Stimulated activated naive CD8-positive, alpha-beta T cell treated with anti-CD3 and anti-CD28 coated beads, Interleukin-15, Interleukin-2, amounts not matched to agents 100 ng/mL and 50 ng/mL, for 24 hours (primary cell): Measurements from ENCODE around the gene KCNH1.
"Not testable (repeated sequence)": the region's sequence is repeated elsewhere in the genome, so short reads cannot be mapped to it uniquely, and the experiment has no call there.

Experiments
- H3K27ac Mint-ChIP-seq: one replicate; pipeline ENCODE4 v1.8.0; 2021; ENCODE audit warnings: mild to moderate bottlenecking, mixed read lengths
- H3K27me3 Mint-ChIP-seq: one replicate; pipeline ENCODE4 v1.8.0; 2021; ENCODE audit warnings: mixed read lengths
- H3K36me3 Mint-ChIP-seq: one replicate; pipeline ENCODE4 v1.8.0; 2021; ENCODE audit warnings: low read depth, mixed read lengths
- H3K4me1 Mint-ChIP-seq: one replicate; pipeline ENCODE4 v1.8.0; 2021; ENCODE audit warnings: low read depth, mixed read lengths
- H3K4me3 Mint-ChIP-seq: one replicate; pipeline ENCODE4 v1.8.0; 2021; ENCODE audit warnings: mild to moderate bottlenecking, mixed read lengths
- H3K9me3 Mint-ChIP-seq: one replicate; pipeline ENCODE4 v1.8.0; 2021; ENCODE audit warnings: mixed read lengths

Gene KCNH1

DNA sequence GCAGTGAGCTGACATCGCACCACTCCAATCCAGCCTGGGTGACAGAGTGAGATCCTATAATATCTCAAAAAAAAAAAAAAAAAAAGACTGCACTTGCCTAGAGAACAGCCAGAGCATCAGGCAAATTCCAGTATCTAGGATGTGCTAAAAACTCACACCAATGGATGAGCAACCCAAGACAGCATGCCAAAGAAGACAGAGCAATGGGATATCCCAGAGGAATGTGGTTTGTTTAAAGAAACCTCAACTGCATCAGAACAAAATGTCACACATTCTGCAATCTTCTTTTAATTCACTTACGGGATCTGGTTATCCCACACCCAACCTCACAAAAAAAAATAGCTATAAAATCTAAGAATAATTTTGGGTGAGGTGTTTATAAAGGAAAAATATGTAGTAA, 7.3 kb downstream of the KCNH1 start:
- Mint-ChIP-seq H3K9me3 (no peaks in the 10 kb centered on the region), H3K27me3 (peaks cover 45% of the 10 kb centered on the region)

DNA sequence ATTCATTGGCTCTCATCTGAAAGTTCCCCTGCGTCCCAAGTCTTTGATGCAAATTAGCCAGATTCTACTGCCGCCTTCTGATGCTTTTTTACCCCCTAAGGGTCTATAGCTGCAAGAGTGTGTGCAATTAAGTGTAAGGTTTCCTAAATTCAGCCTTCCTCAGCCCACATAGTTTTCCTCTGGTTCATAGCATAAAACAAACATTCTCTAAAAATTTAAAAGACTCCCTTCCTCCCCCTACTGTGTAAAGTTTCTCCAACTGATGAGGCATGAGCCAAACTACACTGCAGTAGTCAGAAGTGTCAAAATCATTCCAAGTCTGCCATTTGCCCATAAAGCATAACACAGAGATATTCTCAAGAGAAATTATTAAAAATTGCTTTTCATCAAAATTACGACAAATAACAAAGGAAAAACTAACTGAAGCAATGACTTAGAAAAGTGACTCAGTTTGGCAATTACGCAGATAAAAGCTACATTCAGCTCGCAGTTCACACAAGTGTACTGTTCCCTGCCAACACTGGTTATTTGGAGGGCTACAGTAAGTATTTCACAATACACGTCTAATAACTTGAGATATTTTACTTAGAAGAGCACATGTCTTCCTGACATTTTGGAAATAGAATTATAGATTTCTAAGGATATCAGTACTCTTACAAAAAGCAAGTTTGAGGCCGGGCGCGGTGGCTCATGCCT, 15.4 kb downstream of the KCNH1 start:
- Mint-ChIP-seq H3K4me3 (no peak overlapping the region), H3K36me3 (no peaks in the 10 kb centered on the region), H3K4me1 (no peaks in the 10 kb centered on the region), H3K27ac (no peak overlapping the region), H3K9me3 (no peaks in the 10 kb centered on the region), H3K27me3 (peaks cover 33% of the 10 kb centered on the region)

More for the DNA sequence above, 7.3 kb downstream of the KCNH1 start:
- Mint-ChIP-seq H3K36me3 (no peaks in the 10 kb centered on the region), H3K27ac (no peak overlapping the region), H3K4me1 (no peaks in the 10 kb centered on the region), H3K4me3 (no peak overlapping the region)

DNA sequence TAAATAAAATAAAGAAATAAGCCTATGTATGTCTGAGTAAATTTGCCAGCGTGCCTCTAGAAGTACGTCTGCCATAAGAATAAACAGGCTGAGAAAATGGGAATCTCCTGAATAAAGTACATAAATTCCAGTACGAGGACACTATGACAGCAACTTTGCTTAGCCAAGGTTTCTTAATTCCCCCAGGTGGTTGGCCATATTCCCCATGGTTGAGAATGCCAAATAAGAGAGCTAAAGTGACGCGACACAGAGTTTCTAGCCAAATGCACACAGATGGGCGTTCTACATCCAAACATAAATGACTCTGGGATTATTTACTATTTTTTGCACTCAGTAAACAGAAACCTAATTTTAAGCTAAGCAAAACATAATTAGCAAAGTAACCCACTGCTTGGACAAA, 19.5 kb downstream of the KCNH1 start:
- Mint-ChIP-seq H3K4me3 (no peak overlapping the region), H3K4me1 (no peaks in the 10 kb centered on the region), H3K9me3 (no peaks in the 10 kb centered on the region), H3K36me3 (no peaks in the 10 kb centered on the region), H3K27ac (no peak overlapping the region), H3K27me3 (peaks cover 21% of the 10 kb centered on the region)

DNA sequence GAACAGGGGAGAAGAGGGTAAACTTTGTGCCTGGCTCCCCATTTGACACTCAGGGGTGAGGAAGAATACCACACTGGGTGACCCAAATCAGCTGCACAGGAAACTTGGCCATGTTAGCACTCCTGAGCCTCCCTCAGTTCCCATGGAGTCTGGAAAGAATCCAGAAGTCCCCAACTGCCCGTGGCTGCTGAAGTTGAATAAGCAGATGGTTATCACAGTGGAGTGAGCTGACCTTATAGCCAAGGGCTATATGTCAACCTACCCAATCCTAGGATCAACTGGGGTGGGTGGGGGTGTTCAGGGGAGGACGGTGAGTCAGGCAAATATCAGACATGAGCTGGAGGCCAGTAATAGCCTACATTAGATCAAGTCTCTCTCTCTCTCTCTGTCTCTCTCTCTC, 20.4 kb downstream of the KCNH1 start:
- no peaks in the 10 kb centered on the region for H3K4me1 Mint-ChIP-seq
- H3K27me3 Mint-ChIP-seq: peaks cover 19% of the 10 kb centered on the region
- H3K4me3 Mint-ChIP-seq: no peak overlapping the region
- no peaks in the 10 kb centered on the region for H3K9me3 Mint-ChIP-seq
- no peak overlapping the region for H3K27ac Mint-ChIP-seq
- H3K36me3 Mint-ChIP-seq: no peaks in the 10 kb centered on the region

DNA sequence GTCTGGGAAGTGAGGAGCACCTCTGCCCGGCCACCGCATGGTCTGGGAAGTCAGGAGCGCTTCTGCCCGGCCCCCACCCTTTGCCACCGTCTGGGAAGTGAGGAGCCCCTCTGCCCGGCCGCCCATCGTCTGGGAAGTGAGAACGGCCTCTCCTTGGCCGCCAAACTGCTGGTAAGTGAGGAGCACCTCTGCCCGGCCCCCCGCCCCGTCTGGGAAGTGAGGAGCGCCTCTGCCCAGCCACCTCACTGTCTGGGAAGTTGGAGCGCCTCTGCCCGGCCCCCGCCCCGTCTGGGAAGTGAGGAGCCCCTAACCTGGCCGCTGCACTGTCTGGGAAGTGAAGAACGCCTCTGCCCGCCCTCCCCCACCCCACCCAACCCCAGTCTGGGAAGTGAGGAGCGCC, 22.6 kb downstream of the KCNH1 start:
- no peaks in the 10 kb centered on the region for H3K4me1 Mint-ChIP-seq
- peaks cover 11% of the 10 kb centered on the region for H3K27me3 Mint-ChIP-seq
- no peak overlapping the region for H3K27ac Mint-ChIP-seq
- no peaks in the 10 kb centered on the region for H3K36me3 Mint-ChIP-seq
- no peaks in the 10 kb centered on the region for H3K9me3 Mint-ChIP-seq
- H3K4me3 Mint-ChIP-seq: no peak overlapping the region

DNA sequence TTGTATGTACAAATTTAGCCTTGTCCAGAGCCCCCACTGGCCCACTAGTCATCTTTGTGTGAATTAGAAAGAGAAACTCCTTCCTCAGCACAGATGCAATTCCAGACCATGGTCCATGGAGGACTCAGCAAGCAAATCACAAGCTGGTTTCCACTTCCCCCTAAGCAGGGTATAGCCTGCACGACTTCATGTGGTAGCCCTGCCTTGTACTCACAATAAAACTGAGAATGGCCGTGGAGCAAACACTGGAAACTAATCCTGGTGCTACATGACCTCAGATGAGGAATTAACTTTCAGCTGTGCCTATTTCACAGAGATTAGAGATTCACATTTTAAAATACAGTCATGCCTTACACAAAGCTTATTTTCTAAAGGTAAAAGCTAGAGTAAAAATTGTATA, 32.5 kb downstream of the KCNH1 start:
- Mint-ChIP-seq H3K36me3 (no peaks in the 10 kb centered on the region), H3K9me3 (no peaks in the 10 kb centered on the region), H3K27ac (no peak overlapping the region), H3K4me1 (no peaks in the 10 kb centered on the region), H3K27me3 (peaks cover 13% of the 10 kb centered on the region), H3K4me3 (no peak overlapping the region)

DNA sequence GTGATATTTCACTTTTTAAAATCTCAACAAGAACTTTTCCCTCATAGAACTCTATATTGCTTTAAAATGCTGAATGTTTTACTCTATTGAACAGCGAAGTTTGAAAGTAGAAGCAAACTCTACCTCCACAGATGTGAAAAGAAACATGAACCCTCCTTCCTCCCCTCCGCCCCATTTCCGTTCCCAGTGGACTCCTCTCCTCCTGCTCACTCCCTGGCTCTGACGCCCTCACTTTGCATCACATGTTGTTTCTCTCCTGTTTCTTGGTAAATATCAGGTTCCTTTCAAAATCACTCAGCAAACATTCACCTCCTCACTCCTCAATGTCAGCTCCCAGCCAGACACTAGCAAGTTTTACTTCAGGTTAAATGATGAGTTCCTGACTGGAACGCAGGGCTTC, 34.6 kb downstream of the KCNH1 start:
- no peaks in the 10 kb centered on the region for H3K9me3 Mint-ChIP-seq
- no peak overlapping the region for H3K27ac Mint-ChIP-seq
- no peaks in the 10 kb centered on the region for H3K4me1 Mint-ChIP-seq
- H3K4me3 Mint-ChIP-seq: no peak overlapping the region
- no peaks in the 10 kb centered on the region for H3K36me3 Mint-ChIP-seq
- peaks cover 7% of the 10 kb centered on the region for H3K27me3 Mint-ChIP-seq

DNA sequence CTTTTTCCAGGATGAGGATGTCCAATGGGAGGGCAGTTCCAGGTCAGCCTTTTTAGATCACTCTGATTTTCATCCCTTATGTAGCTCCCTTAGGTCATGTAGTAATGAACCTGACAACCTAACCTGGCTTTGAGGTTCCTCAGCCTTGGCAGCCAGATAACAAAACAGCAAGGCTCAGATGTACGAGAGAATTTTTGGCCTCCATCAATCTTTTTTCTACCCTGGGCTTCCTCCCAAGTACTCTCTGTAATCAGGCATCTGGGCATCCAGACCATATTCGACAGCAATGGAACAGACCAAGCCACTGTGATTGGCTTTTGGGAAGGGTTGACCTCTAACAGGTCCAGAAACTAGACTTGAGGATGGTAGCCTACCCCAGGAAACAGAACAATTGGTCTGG, 38.6 kb downstream of the KCNH1 start:
- H3K27me3 Mint-ChIP-seq: peaks cover 8% of the 10 kb centered on the region
- H3K9me3 Mint-ChIP-seq: no peaks in the 10 kb centered on the region
- no peak overlapping the region for H3K27ac Mint-ChIP-seq
- no peaks in the 10 kb centered on the region for H3K36me3 Mint-ChIP-seq
- H3K4me1 Mint-ChIP-seq: no peaks in the 10 kb centered on the region
- no peak overlapping the region for H3K4me3 Mint-ChIP-seq

DNA sequence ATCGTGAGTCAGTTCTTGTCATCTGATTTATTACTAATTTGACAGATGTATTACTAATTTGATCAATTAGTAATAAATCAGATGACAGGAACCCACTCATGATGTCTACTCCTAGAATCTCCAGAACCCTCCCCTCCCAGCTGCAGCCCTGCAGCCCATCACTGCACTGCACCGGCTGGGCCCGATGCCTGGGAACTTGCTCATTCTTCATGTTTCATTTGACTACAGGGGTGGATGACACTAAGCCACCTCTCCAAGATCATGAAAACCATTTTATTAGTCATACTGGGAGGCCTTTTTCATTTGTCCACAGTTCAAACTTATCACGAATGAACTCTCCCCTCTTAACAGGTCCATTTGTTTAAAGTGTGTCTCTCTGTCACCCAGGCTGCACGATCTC, 41.0 kb downstream of the KCNH1 start:
- peaks cover 8% of the 10 kb centered on the region for H3K27me3 Mint-ChIP-seq
- no peak overlapping the region for H3K4me3 Mint-ChIP-seq
- no peaks in the 10 kb centered on the region for H3K9me3 Mint-ChIP-seq
- no peaks in the 10 kb centered on the region for H3K36me3 Mint-ChIP-seq
- no peak overlapping the region for H3K27ac Mint-ChIP-seq
- H3K4me1 Mint-ChIP-seq: no peaks in the 10 kb centered on the region

DNA sequence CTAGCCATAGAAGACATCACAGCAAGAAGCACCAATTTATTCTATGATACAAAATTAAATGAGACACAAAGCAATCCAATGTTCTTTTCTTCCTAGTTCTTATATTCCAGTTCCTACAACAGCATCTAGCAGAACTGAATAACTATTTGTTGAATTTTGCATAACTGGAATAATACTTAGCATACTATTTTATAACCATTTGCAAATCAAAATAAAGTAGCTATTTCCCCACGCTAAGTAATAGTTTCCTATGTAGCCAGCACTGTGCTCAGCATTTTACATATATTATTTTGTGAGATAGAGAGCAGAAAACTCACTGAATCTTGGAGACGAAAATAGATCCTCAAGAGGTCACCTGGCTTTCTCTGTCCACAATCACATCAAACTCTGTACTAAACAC, 42.1 kb downstream of the KCNH1 start:
- Mint-ChIP-seq H3K9me3 (no peaks in the 10 kb centered on the region), H3K27me3 (peaks cover 8% of the 10 kb centered on the region), H3K4me3 (no peak overlapping the region), H3K36me3 (no peaks in the 10 kb centered on the region), H3K27ac (no peak overlapping the region), H3K4me1 (no peaks in the 10 kb centered on the region)

DNA sequence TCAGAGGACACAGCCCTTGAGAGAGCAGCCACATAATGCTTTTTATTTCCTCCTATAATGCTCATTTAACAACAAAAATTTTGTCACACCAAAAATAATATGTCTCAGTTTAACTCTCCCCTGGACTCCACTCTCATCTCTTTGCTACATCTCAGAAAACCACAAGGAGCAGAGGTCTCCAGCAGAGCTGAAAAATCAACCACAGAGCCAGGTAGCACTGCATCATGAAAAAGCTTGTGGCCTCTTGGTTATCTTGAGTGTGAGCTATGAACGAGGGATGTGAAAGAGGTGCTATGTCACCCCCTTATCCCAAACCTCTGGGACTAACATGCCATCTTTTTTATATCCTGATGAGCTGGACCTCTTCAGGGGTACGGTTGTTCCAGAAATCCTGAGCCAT, 44.4 kb downstream of the KCNH1 start:
- H3K4me3 Mint-ChIP-seq: no peak overlapping the region
- no peaks in the 10 kb centered on the region for H3K9me3 Mint-ChIP-seq
- H3K36me3 Mint-ChIP-seq: no peaks in the 10 kb centered on the region
- H3K27me3 Mint-ChIP-seq: peaks cover 8% of the 10 kb centered on the region
- H3K27ac Mint-ChIP-seq: no peak overlapping the region
- no peaks in the 10 kb centered on the region for H3K4me1 Mint-ChIP-seq

DNA sequence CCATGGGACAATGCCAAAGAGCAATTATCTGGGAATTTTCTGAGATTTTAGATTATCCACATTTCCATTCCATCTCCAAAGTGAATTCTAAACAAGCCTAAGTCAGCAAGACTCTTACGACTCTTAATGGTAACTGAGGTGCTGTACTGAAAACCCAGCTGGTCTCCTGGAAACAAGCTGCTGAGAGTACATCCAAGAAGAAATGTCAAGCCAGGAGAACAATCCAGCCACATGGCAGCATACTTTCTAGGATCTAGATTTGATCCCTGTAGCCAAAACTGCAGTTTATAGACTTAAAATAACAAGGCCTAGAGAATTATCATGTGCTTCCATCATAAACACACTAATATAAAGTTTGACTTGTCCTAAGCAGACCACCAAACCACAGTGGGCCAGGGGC, 45.8 kb downstream of the KCNH1 start:
- Mint-ChIP-seq H3K4me1 (no peaks in the 10 kb centered on the region), H3K27ac (no peak overlapping the region), H3K36me3 (no peaks in the 10 kb centered on the region), H3K9me3 (no peaks in the 10 kb centered on the region), H3K27me3 (peaks cover 8% of the 10 kb centered on the region), H3K4me3 (no peak overlapping the region)

DNA sequence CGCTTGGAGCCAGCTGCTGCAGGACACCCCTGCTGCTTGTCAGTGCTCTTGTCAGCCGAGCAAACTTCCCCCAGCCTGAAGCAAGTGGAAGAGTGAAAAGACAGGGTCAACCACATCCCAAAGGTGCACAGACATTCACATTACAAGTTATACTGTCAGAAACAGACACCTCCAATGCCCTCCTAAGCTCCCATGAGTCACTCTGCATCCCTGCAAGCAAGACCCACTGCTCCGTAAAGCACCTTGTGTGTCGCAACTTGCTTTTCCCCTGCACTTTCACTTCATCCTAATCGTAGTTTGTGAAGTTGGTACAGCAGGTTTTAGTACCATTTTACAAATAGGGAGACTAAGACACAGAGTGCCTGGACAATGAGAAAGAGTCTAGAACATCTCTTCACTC, 51.1 kb downstream of the KCNH1 start:
- Mint-ChIP-seq H3K9me3 (no peaks in the 10 kb centered on the region), H3K4me3 (no peak overlapping the region), H3K27ac (no peak overlapping the region), H3K27me3 (peaks cover 6% of the 10 kb centered on the region), H3K36me3 (no peaks in the 10 kb centered on the region), H3K4me1 (no peaks in the 10 kb centered on the region)

DNA sequence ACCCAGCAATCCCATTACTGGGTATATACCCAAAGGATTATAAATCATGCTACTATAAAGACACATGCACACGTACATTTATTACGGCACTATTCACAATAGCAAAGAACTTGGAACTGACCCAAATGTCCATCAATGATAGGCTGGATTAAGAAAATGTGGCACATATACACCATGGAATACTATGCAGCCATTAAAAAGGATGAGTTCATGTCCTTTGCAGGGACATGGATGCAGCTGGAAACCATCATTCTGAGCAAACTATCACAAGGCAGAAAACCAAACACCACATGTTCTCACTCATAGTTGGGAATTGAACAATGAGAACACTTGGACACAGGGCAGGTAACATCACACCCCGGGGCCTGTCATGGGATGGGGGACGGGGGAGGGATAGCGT, 52.5 kb downstream of the KCNH1 start:
- not testable (repeated sequence) for H3K36me3 Mint-ChIP-seq, H3K9me3 Mint-ChIP-seq, H3K4me1 Mint-ChIP-seq, H3K27ac Mint-ChIP-seq, H3K4me3 Mint-ChIP-seq
- H3K27me3 Mint-ChIP-seq: peaks cover 13% of the 10 kb centered on the region

DNA sequence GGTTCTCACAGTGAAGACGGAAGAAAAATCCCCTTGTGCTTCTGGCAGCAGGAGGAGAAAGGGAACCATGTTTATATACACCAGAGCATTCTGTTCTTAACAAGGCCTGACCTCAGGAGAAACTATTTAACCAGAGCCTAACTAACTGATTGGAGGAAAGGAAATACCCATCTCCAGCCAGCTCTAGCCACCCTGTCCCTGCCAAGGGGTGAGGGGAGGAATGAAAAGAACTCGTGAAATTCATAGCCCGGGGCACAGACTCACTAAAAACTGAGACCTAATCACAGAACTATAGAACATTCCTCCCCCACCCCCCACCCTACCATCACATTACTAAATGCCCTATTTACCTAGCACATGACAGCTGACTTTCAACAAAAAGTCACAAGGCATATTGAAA, 65.0 kb downstream of the KCNH1 start:
- no peak overlapping the region for H3K4me3 Mint-ChIP-seq
- no peaks in the 10 kb centered on the region for H3K4me1 Mint-ChIP-seq
- H3K27me3 Mint-ChIP-seq: peaks cover 6% of the 10 kb centered on the region
- no peak overlapping the region for H3K27ac Mint-ChIP-seq
- H3K9me3 Mint-ChIP-seq: no peaks in the 10 kb centered on the region
- H3K36me3 Mint-ChIP-seq: no peaks in the 10 kb centered on the region

DNA sequence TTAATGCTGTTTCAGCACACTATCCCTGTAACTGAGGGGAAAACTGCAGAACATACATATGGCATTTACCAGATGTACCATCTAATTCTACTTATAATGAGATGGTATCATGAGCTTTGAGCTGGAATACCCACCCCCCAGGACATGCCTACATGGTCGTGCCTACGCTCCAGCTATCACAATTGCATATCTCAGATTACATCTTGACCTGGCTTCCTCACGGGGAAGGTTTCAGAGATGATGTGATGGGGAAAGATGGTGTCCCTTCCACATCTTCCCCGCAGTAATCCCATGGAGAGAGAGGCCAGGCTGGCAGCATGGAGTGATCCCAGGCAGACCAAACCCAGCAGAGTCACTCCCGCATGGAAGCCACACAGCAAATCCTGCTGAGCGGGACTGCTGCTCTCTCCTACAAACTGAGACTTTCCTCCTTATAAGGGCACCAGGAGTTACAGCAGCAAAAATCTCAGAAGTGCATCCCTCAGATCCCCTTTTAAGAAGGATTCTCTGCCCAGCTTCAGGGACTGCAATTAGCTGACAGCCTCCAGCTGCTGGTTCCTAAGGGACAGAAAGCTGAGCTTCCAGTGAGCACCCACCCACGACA, 67.1 kb downstream of the KCNH1 start:
- no peaks in the 10 kb centered on the region for H3K9me3 Mint-ChIP-seq
- H3K27ac Mint-ChIP-seq: no peak overlapping the region
- no peak overlapping the region for H3K4me3 Mint-ChIP-seq
- no peaks in the 10 kb centered on the region for H3K4me1 Mint-ChIP-seq
- H3K27me3 Mint-ChIP-seq: peaks cover 6% of the 10 kb centered on the region
- no peaks in the 10 kb centered on the region for H3K36me3 Mint-ChIP-seq
